ENCODE results near the gene FRMD3. TPM values are rescaled to one million over a fixed set of nuclear protein-coding genes. Genes with fewer than 3 reads are reported as not detected.

Gene FRMD3
- total RNA-seq, 1 experiment from 2014 or later = 0.55 TPM

DNA sequence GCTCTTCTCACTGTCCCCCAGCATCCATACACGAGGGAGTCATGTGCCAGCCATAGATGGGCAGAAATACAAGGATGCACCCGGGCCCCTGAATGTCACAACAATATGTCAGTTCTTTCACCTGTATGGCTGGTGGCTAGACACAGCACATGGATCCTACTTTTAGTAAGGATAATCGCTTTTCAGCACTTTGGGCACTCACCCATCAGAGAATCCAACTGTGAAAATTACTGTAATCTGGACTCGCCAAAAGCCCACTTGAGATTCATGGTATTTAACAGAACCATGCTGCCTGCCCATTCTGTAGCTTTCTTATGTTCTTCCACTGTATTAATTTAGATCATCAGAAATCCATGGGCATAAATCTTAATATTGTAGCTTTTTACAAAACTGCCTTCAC, 124.8 kb downstream of the FRMD3 start:
- no CpG with 5 or more reads among the region's 4 CpGs for WGBS (ENCODE audit: extremely low coverage, insufficient read length, low lambda C conversion rate)
- no peaks in the 10 kb centered on the region for H3K4me1 ChIP-seq (ENCODE audit: insufficient read depth, low read length)

More for the DNA sequence above, 124.8 kb downstream of the FRMD3 start:
- no peak for DNase-seq
- Histone ChIP-seq H3K14ac (ENCODE audit: insufficient read depth, low read length) (no peak overlapping the region), H3K56ac (ENCODE audit: insufficient read length, low read depth, low read length) (no peak overlapping the region), H4K8ac (replicated peaks; ENCODE audit: insufficient read length, low read depth, low read length) (no peak overlapping the region), H2BK12ac (ENCODE audit: insufficient read length, low read depth, low read length) (no peak overlapping the region), H3K18ac (ENCODE audit: insufficient read length, low read depth, low read length) (no peak overlapping the region), H4K91ac (ENCODE audit: insufficient read length, low read depth, low read length) (no peak overlapping the region), H3K4me2 (ENCODE audit: insufficient read depth, insufficient read length, low read length) (no peak overlapping the region), H3K9ac (ENCODE audit: extremely low read depth, insufficient read length, low read length) (no peak overlapping the region), H3T11ph (ENCODE audit: low read length) (no peak overlapping the region), H3K9me3 (ENCODE audit: control insufficient read depth, low read depth, low read length) (no peaks in the 10 kb centered on the region), H2AFZ (ENCODE audit: low read length) (no peak overlapping the region), H3K27me3 (ENCODE audit: insufficient read depth, low read length) (no peaks in the 10 kb centered on the region), H3K79me2 (ENCODE audit: insufficient read depth, low read length) (no peaks in the 10 kb centered on the region), H2BK20ac (ENCODE audit: low read depth, low read length, poor library complexity, severe bottlenecking) (no peak overlapping the region), H2BK15ac (ENCODE audit: low read depth, low read length) (no peak overlapping the region), H3K79me1 (ENCODE audit: insufficient read depth, low read depth, low read length, poor library complexity, severe bottlenecking) (no peaks in the 10 kb centered on the region), H2BK5ac (ENCODE audit: insufficient read length, low read length) (no peak overlapping the region), H3K23me2 (ENCODE audit: insufficient read length, low read depth, low read length, poor library complexity, severe bottlenecking) (no peaks in the 10 kb centered on the region), H2AK5ac (ENCODE audit: insufficient read length, low read length) (no peak overlapping the region), H2BK120ac (ENCODE audit: low read depth, low read length, poor library complexity, severe bottlenecking) (no peak overlapping the region), H4K5ac (ENCODE audit: insufficient read length, low read depth, low read length) (no peak overlapping the region), H3K4ac (ENCODE audit: low read depth, low read length) (no peak overlapping the region), H4K20me1 (ENCODE audit: control insufficient read depth, insufficient read depth, insufficient read length) (no peaks in the 10 kb centered on the region), H3K27ac (ENCODE audit: insufficient read length, low read depth, low read length) (no peak overlapping the region), H3K23ac (ENCODE audit: insufficient read length, low read depth, low read length) (no peak overlapping the region)
- Mint-ChIP-seq H3K27me3 (ENCODE audit: low read depth) (no peaks in the 10 kb centered on the region), H3K27ac (no peak overlapping the region), H3K9me3 (no peaks in the 10 kb centered on the region), H3K4me1 (no peaks in the 10 kb centered on the region), H3K4me3 (no peak overlapping the region), H3K36me3 (ENCODE audit: insufficient read depth in 1 of 3, low read depth in 3 of 3) (peaks cover 0 to 5% (median 0%) of the 10 kb centered on the region in 3 experiments; a peak in 1 of 7 replicates)
- TF ChIP-seq, protein P1, sequence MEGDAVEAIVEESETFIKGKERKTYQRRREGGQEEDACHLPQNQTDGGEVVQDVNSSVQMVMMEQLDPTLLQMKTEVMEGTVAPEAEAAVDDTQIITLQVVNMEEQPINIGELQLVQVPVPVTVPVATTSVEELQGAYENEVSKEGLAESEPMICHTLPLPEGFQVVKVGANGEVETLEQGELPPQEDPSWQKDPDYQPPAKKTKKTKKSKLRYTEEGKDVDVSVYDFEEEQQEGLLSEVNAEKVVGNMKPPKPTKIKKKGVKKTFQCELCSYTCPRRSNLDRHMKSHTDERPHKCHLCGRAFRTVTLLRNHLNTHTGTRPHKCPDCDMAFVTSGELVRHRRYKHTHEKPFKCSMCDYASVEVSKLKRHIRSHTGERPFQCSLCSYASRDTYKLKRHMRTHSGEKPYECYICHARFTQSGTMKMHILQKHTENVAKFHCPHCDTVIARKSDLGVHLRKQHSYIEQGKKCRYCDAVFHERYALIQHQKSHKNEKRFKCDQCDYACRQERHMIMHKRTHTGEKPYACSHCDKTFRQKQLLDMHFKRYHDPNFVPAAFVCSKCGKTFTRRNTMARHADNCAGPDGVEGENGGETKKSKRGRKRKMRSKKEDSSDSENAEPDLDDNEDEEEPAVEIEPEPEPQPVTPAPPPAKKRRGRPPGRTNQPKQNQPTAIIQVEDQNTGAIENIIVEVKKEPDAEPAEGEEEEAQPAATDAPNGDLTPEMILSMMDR (conservative IDR thresholded peaks at IDR 0.05) = no peak

All from H9 (cell line).